ENCODE data around the gene CNPY1.

DNA sequence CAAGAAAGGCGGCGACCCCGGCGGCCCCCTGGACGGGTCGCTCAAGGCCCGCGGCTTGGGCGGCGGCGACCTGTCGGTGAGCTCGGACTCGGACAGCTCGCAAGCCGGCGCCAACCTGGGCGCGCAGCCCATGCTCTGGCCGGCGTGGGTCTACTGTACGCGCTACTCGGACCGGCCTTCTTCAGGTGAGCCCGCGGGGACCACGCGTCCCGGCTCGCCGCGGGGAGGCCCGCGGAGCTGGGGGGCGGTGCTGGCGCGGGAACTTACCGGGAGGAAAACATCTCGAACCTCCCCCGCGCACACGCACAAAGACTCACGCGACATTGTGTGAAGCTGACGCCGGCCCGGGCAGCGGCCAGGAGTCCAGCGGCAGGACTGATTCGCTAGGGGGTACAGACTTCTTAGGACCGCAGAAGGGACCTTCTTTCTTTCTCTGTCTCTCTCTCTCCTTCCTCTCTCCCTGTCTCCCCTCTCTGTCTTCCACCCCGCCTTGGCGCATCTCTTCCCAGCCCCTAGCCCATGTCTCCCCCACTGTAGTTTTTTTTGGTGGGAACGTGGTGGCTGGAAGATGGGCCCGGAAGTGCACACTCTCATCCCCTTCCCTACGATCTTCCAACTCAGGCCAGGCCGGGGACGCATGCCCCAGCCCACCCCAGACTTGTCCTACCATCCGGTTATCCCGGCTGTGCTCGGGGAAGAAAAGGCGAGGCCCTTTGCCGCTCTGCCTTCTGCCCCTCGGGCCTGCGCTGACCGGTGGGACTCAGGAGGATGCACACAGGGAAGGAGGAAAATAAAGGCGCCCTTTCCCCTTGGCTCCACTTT, 87.3 kb downstream of the CNPY1 start:
- TF ChIP-seq, protein P1, sequence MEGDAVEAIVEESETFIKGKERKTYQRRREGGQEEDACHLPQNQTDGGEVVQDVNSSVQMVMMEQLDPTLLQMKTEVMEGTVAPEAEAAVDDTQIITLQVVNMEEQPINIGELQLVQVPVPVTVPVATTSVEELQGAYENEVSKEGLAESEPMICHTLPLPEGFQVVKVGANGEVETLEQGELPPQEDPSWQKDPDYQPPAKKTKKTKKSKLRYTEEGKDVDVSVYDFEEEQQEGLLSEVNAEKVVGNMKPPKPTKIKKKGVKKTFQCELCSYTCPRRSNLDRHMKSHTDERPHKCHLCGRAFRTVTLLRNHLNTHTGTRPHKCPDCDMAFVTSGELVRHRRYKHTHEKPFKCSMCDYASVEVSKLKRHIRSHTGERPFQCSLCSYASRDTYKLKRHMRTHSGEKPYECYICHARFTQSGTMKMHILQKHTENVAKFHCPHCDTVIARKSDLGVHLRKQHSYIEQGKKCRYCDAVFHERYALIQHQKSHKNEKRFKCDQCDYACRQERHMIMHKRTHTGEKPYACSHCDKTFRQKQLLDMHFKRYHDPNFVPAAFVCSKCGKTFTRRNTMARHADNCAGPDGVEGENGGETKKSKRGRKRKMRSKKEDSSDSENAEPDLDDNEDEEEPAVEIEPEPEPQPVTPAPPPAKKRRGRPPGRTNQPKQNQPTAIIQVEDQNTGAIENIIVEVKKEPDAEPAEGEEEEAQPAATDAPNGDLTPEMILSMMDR (IDR thresholded peaks at IDR 0.05) = no peak
- TF ChIP-seq POLR2A (IDR thresholded peaks at IDR 0.05) = no peak
- no peak for TF ChIP-seq POLR2AphosphoS5 (IDR thresholded peaks at IDR 0.05)

Data from suprapubic skin (tissue), 4 donors.